Superior temporal gyrus (tissue), 1 donor: ENCODE results near the gene CTBP2.

Experiments used
- DNase-seq: peaks from one replicate; pipeline ENCODE4 v3.0.0-alpha.2; 2016; ENCODE audit errors: extremely low spot score

The CTBP2 gene

DNA sequence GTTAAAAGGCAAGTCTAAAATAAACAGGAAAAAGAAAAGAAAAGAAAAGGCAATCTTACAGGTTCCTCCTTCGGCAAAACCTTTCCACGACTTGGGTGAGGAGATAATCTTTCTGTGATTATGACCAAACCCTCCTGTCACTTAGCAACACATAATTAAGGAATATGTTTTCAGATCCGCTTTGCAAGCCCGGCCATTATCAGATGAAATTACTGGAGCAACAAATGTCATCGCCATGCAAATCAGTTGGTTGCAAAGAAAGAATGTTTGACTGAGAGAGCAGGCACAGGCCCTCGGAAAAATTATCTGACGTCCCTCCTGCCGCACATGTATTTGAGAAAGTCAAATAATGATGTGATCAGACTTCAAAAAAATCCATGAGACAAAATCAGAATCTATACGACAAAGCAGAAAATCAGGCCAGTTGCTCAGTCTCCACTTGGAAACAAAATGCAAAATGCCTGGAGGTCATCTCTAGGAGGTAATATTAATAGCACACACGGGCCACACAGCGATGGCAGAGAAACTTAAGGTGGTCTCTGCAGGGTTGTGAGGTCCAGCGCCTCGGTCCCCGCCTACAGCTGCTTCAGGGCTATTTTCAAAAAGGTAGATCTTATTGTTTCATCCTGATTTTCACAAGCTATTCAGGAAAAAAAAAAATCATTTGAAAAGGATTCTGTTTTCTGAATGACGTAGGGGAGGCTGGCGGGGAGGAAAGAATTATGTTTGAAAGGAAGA, 135.7 kb downstream of the CTBP2 start:
- no peak for DNase-seq

DNA sequence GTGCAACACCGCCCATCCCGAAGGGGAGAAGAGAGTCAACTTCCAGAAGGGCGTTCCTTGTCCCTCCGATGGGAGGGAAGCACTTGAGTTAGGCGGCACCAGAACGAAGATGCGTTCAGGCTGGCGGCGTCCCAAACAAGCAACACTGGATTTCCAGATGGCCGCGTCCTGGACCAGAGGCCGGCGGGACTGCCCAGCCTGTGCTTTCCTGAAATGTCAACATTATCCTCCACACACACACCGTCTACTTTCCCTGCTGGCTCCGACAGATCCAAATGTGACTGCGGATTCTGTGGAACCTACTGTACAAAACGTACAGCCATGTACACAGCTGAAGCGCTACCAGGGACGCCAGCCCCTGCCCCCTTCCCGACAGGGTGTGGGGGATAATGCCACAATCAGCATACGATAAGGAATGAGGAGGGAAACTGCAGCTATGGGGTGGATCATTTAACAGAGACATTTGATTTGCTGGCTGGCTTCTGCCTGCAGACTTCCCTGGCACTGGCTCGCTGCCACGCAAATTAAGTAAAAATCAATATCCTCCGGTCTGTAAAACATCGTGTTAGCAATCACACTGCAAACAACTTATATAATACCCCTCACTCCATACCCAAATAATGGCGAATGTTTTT, 136.4 kb downstream of the CTBP2 start:
- no peak for DNase-seq

DNA sequence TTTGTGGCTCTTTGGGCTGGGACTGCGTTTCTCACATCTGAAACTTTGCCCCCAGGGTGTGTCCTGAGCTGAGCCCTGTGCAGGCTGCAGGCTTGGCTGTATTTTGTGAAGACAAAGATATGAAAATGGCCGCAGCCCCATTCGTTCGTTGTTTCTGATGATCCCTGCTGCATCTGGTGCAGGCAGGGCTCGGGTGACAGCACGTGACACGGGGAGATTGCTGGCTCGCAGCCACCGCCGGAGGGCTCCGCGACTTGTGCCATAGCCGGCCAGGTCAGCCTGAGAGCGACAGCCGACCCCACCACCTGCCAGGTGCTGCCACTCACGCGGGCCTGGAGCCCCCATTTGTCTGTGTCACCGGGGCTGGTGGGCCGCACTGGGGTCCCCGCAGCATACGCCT, 137.1 kb downstream of the CTBP2 start:
- no peak for DNase-seq

DNA sequence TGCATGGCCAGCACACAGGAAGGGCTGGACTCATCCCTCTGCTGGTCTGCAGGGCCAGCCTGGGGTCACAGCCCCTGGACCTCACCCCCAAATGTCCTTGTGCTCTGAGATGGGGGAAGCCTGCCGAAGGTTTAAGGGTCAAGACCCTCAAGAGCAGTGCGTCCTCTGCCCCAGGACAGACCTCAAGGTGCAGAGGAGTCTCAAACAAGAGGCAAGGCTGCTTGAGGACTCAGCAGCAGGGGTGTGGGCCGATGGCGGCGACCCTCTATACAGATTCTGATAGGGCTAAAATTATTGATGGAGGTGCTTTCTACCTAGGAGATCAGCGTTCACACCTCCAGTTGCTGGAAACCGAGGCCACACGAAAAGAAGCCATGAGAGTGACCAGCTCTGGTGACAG, 137.7 kb downstream of the CTBP2 start:
- no peak for DNase-seq

DNA sequence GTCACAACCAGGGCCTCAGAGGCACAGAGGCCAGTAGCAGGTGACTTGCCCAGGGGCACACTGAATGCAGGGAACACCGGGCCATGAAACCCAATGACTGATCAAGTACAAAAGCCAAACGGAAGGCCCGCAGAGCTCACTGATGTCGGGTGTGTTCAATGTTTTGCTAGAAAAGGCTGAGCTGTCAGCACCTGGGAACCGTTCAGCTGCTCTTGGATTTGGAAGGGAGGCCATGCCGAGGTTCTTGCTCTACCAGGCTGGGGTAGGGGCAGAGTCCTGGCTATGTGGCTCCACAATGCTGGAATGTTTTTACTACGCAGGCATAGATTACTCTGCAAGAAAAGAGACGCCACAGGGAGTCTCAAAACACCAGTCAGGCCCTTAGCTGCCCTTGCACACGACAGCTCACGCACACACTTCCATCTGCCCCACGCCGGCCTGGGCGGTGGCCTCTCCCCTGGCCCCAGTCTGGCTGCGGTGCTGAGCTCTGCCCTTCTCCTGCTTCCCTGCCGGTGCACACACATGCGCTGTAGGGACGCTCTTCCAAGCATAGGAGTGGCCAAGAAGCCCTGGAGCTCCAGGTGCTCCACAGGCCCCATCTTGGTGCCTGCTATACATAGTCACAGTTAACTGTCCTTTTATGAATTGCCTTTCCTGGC, 138.5 kb downstream of the CTBP2 start:
- DNase-seq, result no peak

DNA sequence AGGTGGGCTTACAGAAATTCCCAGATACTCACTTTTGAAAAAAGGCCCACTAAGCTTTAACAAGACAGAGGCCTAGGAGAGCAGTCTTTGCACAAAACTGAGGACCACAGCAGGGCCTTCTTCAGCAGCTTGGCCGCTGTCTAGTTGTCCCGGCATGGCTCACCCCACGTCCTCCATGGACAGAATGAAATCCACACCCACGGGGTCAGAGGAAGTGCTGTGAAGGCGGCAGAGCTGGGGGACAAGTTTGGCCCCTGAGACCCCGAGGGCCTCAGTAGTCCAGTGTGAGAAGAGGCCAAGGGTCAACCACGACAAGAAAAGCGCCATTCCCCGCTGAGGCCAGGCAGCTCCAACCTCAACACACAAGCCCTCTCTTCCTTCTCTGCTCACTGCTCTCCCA, 139.5 kb downstream of the CTBP2 start:
- DNase-seq, result no peak

DNA sequence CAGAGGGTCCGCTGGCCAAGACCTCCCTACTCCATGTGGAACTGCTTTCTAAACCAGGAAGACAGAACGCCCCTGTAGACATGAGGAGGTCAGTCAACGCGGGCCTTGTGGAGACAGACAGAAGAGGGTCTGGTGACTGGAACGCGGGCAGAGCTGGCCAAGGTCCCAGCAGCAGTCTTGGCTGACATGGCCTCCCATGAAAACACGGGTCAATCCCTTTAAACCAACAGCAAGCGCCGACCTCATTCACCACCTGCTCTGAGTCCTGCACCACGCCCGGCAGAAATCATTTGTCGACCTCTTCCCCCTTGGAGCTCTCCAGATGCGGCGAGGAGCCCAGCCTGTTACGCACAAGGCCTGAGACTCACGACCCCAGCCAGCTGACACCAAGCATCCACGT, 140.0 kb downstream of the CTBP2 start:
- DNase-seq, result no peak

DNA sequence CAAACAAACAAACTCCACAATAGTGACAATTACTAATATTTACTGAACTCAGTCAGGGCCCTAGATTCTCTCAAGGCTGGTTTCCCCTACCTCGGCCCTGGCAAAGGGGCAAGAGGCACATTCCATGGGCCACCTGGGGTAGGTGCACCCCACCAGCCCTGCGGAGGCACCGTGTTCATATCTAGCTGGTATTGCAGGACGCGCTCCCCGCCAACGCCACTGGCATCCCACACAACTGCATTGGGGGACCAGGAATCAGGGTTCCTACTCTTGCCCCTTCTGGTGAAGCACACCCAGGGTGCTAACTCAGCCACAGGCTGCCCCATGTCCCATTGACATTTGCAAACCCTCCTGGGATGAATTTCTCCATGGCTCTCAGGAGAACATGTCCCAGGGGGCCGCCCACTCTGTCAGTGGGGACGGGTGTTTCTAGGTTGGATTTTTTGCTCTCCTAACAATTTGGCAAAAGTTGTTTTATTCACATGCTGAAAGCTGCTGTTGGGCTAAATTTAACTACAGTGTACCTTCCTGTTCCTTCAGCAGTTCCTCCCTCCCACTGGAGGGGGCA, 141.7 kb downstream of the CTBP2 start:
- DNase-seq, result no peak

DNA sequence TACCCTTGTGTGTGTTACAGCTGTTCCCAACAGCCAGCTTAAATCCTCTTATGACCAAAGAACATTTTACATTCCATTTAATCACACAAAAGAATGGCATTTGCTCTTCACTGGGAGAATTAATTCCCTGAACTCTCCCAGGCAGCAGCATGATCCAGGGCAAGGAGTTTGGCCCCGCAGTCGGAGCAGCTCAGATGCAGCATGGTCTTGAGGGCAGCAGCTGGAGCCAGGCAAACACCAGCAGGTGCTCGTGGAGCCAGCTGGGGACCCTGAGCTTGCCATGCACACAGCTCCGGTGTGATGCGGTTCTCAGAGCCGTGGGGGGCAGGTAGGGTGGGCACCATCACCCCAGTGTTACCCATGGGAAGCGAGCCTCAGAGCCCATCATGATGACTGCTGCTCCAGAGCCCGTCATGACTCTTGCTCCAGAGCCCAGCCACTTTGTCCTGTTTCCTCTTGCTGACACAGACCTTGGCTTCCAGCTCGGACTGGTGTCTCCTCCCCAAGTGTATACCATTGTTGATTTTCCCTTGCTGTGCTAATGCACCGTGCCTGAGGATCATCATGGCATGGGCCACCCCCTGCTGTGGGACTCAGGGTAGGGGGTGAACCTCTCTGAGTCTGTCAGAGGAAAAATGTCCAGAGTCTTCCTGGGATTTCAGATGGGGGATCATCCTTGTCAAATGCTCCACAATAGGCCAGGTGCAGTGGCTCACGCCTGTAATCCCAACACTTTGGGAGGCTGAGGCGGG, 142.6 kb downstream of the CTBP2 start:
- DNase-seq, result no peak

DNA sequence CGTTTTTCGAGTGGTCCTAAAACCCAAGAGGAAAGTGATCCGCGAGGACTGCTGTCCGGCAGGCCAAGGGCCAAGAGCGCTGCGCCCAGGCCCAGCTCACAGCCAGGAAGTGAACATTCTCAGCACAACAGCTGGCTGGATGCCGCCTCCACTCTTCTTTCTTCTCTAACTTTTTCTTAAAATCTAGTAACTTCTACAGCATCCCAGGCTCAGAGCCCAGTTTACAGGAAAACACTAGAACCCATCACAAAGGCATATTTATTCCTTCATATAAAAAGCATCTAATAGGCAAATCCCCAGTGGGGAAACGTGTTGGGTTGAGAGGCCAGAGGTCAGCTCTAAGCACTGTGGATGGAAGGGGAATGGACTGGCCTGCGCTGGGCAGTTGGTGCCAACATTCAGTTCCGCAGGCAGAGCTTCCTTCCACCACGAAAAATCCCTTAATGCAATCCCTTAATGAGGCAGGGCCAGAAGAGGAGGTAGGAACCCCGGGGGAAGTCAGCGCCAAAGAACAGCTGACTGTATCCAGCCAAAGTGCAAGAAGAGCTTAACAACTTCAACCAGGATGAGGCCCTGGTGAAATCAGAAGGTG, 143.7 kb downstream of the CTBP2 start:
- DNase-seq, result no peak

DNA sequence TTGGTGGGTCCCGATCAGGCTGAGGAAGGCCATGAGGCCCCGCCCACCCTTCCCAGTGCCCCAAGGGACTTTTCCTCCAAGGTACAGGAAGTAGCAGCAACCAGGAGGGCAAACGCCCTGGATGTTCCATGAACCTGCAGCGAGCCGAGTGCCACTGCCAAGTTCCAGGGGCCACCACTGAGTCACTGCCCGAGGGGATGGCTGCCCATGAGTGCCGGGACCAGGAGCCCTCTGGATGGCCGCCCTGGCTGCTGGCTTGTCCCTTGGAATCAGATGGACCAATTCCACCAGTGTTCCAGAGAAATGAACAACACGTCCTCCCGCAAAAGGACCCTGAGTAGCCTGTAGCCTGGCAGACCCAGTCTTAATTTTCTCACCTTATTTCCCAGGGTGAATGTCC, 144.2 kb downstream of the CTBP2 start:
- no peak for DNase-seq

DNA sequence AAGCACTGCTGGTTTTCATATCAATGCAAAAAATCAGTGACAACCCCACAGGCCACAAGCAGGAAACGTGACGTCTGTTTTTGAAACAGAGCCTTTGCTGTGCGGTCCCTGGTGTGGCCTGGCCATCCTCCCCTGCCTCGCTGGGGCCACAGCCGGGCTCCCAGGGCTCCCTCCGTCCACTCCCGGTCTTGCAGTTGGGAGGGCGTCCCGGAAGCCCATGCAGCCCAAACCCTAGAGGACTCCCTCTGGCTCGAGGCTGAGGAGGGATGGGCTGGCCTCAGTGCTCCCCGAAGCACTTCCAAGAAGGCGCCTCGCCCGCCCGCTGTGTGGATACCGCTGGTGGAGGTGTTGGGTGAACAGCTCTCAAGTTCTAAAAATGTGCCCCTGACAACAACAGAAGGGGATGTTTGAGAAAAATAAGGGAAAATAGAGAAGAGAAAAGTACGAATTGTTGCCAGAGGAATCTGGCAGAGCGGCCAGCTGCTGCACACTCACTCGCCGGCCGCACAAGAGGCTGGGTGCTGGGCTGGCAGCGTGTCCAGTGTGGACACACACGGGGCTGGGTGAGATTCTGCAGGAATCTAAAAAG, 144.9 kb downstream of the CTBP2 start:
- no peak for DNase-seq

DNA sequence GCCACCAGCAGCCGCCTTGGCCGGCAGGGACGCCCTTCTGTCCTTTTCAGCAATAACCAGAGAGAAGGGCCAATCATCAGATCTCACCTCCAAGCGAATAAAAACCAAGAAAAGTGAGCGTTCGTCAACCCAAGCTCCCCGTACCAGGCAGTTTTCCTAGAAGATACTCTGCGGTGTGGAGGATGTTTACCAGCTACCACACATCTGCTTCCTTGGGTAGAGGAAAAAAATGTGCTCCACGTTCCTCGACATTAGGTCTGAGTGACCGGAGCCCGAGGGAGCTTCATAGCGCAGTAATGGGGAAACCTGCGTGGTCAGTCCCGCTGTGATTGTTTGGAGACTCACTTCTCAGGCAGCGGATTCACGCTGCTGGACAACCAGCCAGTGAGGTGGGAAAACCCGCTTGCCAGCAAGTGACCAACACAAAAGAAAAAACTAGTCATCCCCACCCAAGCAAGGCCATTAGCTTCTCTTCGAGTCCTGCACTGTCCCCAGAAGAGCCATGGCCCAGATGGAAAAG, 145.5 kb downstream of the CTBP2 start:
- DNase-seq, result peak; percentile 5

DNA sequence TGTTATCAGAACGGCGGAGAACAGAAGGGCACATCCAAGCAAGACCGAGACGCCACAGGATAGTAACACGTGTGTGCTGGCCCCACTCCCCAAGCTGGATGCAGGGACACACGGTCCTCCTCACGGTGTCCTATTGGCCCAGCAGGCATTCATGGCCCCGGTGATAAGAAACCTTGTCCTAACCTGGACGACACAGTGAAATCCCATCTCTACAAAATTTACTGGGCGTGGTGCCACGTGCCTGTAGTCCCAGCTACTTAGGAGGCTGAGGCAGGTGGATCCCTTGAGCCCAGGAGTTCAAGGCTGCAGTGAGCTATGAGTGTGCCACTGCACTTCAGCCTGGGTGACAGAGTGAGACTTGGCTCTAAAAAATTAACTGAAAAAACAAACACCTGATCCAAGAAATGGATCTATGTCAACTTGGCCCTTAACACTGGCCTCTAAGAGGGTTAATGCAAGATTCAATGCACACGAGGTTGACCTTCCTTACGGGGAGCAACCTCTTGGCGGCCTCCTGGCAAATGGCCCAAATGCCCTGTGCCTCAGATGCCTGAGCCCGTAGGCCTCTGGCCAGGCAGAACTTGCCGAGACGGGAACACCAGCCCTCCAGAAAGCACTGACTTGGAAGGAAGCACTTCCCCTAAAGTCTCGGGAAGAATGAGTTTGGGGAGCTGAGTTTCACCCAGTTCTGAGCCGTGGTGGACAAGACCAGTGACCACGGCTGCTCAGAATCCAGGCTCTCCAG, 146.1 kb downstream of the CTBP2 start:
- DNase-seq, result no peak

DNA sequence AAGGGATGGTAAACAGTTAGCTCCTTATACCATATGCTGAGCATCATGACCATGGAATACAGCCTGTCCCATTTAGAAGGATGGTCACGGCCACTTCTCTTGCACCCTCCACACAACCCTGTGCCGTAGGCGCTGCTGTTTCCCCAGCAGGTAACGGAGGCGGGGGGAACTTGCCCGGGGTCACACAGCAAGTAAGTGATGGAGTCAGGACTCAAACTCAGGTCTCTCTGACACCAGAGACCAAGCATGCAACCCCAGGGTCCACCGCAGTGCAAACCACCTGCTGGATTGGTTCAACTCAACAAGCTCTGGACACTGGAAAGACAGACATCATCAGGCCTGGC, 146.9 kb downstream of the CTBP2 start:
- DNase-seq, result no peak

DNA sequence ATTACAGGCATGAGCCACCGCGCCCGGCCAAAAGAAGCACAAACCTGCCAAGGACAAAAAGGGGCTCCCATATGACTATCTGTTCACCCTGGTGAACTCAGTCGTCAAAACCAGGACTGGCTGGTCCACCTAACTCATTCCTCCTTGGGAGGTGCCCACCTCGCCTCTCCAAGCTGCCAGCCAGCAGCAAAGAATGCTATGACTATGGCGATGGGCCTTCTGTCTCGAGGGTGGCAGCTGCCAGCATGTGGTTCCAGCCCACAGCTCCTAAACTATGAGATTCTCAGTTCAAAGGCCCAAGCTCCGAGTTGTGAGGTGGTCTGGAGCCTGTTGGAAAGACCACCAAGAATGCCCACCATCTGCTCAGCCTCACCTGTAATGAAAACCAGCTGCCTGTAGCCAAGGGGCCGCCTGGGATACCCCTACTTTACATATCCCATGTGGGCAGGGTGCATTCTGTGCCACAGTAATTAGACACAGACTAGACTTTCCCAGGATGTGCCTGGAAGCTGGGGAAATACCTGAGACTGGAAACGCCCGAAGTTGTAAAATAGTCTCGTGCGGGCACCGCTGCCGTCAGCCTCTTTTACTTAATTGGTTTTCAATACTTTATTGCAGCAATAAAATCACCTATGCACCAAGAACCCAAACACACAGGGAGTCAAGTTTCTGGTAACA, 147.4 kb downstream of the CTBP2 start:
- no peak for DNase-seq

DNA sequence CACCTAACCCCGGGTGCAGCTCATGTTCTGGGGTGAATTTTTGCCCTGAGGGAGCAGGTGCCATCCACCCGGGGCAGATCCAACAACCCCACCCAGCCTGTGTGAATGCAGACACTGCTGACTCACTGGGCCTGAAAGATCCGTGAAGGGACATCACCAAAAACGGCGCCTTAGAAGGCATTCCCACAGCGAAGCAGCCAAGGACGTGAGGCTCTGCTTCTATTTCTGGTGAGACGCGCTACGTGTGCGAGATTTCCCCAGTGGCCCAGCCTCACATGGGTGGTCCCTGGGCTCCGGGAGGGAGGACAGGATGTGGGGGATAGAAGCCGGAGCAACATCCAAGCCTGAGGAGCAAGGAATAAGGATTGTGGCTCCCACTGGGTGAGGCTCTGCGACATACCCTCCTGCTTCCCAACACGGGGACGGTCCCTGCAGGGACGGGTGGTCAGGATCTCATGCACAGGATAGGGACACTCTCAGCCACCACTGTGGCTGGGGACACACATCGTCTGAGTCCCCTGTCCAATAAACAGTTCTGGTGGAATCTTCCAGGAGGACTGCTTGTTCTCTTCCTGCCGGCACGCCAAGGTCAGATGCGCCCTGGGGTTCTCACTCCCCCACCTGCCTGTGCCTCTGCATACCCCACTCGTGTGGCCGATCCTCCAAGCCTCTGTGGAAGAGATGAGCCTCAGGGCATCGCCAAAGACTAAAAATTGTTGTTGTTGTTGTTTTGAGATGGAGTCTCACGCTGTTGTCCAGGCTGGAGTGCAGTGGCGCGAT, 148.2 kb downstream of the CTBP2 start:
- DNase-seq, result no peak

DNA sequence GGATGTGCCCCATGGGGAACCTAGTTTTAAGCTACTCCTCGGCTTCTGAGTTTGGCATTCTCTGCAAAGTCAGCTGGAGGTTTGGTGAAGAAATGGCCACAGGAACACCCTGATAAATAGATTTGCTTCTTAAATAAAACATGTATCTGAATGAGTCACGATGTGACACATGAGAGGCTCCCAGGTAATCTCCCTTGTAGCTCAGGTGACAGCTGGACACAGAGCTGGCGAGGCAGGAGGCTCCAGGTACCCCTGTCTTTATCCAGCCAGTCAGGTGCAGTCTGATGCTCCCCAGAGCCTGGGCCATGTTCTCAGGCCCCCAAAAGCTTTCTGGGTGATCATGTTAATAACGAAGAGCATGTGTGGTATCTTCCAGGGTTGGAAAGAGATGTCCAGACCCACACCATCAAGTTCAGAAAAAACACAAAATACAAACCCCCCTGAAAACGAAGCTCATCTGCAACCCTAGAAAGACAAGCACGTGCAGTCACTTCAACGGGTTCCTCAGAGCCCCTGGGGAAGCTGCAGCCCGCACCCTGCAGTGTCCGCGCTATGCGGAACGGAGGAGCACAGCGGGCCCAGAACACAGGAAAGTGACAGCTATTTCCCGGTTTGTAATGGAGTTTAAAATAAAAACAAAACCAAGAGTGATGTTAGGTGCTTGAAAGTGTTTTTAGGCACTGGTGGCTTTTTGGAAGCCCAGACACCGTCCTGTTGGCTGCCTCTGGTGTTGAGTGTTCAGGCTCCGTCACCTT, 149.0 kb downstream of the CTBP2 start:
- no peak for DNase-seq
